ENCODE results near the gene COBLL1. TPM values are rescaled to one million over a fixed set of nuclear protein-coding genes. Genes with fewer than 3 reads are reported as not detected.
"Not testable (repeated sequence)": the region's sequence is repeated elsewhere in the genome, so short reads cannot be mapped to it uniquely, and the experiment has no call there.

Gene COBLL1
- total RNA-seq, 1 experiment from 2014 or later = 6.2 TPM

DNA sequence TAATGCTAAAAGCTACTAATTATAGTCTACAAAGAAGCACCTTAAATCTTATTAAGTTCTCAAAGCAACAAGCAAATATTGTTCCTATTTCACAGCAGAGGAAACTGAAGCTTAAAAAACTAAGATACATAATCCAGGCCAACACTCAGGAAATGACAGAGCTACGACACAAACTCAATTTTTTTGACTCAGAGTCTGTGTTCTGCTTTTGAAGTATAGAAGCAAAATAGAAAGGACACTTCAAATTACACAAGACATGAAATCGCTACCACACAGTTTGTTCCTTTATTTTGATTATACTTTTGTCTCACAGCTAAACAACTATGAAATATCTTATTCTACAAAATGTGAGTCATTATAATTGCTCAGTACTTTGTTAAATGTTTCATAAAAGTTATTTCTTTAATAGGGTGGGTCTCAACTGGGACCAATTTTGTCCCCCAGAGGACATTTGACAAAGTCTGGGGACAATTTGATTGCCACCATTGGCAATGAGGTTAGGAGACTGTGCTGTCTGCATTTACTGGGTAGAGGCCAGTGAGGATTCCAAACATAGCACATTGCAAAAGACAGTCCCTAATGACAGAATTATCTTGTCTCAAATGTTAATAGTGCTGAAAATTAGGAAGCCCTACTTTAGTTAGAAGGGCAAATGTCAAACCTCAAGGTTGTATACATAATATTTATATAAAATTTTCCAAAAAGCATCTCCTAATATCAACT, 118.8 kb downstream of the COBLL1 start:
- DNase-seq (ENCODE audit: extremely low read depth, low read depth) = no peak

DNA sequence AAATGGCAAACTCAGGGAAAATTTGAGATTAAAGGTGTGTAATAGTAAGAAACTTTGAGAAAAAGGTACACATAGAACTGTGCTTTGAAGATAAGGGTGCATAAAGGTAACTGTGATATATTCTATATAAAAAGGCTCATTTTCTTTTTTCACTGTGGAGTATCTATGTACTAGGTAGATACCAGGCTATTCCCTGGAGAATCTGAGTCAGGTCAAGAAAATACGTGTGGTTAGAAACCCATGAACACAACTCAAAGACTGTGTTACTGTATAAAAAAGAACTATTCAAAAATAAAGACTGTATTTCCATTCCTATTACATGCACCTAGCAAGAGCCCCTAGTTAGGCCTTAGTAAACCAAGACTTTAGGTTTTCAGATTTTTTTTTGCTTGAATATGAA, 120.2 kb downstream of the COBLL1 start:
- DNase-seq (ENCODE audit: extremely low read depth, low read depth) = no peak

DNA sequence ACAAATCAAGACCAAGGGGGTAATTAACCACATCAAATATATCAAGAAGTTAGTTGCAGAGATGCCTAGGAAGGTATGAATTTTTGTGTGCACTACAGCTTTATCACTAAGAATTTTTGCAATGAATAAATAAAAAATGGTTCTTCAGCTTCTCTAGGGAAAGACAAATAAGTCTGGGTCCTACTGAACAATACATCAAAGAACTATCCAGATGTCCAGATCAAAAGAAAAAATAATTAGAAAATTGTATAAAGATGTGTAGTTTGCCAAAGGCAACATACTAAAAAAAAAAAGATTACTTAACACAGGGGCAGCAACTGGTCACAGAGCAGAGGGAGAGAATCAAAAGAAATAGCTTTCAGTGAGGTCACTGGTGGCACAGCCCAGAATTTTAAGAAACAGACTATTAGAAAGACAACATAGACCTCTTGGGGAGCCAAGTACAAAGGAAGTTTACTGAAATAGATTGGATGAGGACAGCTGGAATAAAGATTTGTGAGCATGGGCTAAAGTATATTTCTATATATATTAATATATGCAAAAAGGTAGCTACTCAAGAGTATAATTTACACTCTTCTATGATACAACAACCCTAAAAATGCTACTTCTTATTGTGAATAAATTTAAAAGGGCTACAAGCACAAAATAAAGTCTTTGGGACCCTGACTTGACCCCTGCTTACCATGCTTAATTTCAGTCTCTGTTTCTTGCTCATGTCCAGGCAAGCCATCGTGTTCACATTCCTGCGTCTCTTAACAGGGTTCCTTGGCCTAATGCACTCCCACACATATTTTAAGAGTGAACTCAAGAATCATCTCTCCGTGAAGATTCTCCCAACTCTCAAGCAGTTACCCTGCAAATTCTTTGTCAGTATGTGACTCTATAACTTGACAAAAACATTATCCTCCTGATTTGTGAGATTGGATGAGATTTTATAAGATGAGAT, 121.4 kb downstream of the COBLL1 start:
- no peak for DNase-seq (ENCODE audit: extremely low read depth, low read depth)

DNA sequence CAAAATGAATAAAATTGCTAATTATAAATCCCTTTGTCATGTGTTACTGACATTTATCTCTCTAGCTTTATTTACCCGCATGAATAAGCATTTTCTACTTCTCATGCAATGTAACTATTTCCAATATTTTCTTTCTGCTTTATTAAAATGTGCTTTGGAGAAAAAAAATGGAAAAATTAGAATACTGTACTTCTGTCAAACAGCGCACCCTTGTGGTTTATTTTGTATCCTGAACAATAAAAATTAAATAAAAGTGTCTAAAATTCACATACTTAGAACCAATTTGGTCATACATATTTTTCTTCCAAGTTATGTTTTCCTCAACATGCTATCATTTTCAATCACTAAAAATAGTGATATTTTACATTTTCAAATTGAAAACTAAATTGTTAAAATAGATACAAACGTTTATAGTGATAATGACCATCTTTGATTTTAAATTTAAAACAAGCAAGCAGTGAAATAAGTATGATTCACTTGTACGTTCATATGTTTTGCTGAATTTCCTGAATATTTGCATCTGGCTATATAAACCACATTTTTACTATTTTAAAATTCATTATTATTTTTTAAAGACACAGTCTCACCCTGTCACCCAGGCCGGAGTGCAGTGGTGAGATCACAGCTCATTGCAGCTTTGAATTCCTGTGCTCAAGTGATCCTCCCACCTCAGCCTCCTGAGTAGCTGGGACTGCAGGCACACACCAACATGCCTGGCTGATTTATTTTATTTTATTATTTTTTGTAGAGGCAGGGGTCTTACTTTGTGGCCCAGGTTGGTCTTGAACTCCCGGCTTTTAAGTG, 124.4 kb downstream of the COBLL1 start:
- peak; percentile 20 for DNase-seq (ENCODE audit: extremely low read depth, low read depth)

DNA sequence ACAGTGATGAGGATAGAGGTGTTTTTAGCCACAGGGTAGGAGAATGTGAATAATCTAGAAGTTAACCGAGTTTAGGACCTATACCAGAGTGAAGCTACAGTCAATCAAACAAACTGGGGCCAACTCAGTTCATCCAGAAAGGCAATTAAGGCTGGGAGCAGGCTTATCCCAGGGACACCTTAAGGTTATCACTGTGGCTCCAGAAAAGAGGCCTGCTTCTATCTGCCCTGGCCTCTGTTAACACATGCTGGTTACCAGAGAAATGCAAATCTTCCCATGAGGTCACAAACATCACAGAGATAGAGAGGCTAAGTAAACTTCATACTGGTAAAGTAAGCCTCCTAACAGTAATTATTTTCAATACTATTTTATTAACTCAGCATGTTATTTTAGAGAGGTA, 127.2 kb downstream of the COBLL1 start:
- no peak for DNase-seq (ENCODE audit: extremely low read depth, low read depth)

DNA sequence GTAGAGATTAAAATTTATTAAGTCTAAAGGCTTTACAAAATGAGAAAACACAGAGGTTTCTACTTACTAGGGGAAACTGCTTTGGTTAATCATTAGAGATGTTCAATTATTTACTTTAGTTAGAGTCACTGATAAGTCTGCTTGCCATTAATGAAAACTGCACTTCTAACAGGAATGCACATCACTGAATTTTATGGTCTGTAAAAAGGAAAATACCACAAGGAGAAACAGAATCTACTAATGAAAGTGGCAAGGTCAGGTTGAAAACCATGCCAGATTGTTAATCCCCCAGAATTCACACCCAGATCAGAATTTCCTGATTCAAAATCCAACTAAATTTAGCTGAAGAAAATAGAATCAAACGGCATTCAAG, 129.9 kb downstream of the COBLL1 start:
- no peak for DNase-seq (ENCODE audit: extremely low read depth, low read depth)

DNA sequence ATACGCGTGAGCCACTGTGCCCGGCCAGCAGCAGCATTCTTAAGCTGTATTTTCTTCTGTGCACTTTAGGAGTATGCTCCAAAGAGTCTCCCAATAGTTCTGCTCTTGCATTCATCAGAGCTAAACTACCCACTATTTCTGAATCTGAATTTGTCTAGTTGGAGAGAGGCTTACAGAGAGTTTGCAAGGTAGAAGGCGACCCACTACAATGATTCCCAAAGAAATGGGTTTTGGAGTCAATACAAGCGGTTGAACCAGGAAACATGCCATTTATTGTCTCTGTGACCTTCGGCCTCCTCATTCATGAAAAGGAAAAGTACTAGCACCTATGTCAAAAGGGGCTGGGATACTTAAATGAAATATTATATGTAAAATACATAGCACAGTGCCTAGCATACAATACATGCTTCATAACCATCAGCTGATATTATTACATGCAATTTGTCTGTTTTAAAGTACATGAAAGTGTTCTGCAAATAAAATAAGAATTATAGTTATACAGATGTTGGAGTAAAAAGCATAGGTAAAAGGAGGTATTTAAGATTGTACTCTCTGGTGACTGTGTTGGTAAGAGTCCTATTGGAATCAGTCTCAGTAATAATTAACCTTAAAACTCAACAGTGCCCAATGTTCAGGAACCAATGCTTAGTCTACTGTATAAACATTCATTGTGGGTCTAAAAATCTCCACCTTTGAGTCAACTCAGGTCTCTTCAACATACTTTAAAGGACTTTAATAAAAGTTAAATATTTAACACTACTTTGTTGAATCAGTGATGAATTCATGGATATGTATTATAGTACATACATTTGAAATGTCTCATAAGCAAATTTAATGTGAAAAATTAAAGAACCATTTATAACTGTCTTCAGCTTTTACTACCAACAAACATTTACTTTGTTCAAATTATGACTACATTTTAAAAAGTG, 130.5 kb downstream of the COBLL1 start:
- DNase-seq (ENCODE audit: extremely low read depth, low read depth) = no peak

DNA sequence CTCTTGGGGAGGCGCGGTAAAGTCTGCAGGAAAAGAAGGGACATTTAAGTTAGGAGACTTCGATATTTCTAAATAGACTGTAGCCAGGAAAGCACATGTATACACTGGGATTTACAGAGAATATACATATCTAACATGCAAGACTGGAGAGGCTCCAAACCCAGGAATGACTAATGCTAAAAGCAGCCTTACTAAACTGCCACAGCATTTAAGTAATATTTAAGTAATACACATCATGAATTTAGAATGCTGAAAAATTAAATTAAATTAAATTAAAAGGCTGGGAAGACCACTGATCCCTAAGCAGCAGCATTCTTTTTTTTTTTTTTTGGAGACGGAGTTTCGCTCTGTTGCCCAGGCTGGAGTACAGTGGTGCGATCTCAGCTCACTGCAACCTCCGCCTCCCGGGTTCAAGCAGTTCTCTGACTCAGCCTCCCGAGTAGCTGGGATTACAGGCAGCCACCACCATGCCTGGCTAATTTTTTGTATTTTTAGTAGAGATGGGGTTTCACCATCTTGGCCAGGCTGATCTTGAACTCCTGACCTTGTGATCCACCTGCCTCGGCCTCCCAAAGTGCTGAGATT, 131.3 kb downstream of the COBLL1 start:
- DNase-seq (ENCODE audit: extremely low read depth, low read depth) = not testable (repeated sequence)

DNA sequence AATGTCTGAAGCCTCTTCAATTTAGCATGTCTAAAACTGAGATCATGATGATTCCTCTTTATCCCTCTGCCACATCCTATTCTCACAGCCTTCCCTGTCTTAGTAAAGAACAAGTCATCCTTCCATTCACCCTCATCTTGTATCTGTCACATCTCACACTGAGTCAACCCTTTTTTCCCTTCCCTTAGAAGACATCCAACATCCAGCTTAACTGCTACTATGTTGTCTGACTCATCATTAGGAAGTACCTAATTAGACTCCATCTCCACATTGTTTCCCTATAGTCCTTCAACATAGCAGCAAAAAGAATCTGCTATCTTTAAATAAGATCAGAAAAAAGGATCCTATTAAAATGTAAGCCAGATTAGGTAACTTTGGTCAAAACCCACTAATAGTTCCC, 135.1 kb downstream of the COBLL1 start:
- DNase-seq (ENCODE audit: extremely low read depth, low read depth) = no peak

DNA sequence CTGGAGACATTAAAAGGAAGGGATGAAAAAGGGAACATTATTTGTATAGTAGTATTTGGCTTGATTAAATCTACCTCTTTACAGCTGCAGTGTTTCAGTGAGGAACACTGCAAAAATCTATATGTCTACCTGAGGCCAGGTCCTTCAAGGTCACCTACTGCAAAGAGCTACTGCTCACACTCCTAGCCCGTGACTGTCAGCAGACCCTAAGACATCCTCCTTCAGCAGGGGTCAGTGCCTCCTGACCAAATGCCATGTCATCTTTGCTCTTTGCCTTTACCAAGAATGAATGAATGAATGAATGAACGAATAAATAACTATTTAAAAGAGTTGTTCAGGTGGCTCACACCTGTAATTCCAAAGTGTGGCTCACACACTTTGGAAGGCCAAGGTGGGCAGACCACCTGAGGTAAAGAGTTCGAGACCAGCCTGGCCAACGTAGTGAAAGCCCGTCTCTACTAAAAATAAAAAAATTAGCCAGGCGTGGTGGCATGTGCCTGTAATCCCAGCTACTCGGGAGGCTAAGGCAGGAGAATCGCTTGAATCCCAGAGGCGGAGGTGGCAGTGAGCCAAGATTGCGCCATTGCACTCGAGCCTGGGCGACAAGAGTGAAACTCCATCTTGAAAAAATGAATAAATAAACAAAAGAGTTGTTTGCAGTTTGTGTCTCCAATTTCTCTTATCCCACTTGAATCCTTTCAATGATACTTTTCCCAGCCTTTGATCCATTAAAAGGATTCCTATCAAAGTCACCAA, 136.0 kb downstream of the COBLL1 start:
- DNase-seq (ENCODE audit: extremely low read depth, low read depth) = no peak

DNA sequence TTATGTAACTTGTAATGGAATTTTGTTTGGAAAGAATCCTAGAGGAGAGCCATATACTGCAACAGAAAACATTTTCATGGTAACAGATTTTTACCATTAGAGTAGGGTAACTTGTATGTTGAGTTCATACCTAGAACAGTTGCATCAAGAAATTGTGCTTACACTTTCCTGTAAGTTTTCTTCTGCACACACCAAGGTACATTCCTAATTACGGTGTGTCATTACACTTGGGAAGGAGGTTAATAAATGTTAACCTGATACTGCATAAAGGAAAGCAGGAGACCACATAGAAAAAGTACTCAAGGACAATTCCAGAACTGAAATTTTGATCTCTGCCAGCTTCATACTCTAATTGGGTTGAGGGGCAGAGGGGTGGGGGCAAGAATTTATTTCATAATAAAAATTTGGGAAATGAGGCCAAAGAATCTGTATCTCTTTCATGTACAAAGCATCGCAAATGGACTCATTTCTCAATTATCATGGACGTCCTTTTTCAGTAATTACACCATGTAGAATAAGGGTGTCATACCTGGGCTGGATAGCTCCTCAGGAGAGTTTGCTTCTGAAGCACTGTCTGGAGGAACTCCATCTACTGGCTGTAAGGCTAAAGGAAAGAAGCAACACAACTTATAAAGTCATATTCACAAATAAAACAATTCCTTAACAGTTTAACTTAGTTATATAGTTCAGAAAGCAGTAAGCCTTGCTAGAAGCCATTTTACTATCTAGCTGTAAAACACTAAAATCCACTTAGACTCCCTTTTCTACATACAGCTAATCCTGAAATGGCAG, 137.5 kb downstream of the COBLL1 start:
- no peak for DNase-seq (ENCODE audit: extremely low read depth, low read depth)

DNA sequence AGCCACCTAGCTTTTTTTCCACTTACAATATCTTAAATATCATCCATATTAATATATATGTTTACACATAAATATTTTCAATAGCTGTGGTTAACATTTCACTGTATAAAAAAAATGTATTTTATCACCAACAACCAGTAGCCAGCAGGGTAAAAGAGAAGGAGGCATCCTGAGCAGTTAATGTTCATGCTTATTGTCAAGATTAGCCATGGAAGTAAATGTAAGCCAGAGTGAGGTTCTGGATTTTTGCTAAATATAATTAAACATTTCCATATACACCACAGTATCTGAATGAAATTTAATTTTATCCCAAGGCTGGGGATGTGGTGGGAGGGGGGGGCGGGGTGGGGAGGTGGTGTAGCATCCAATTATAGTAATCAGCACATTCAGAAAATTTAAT, 140.1 kb downstream of the COBLL1 start:
- no peak for DNase-seq (ENCODE audit: extremely low read depth, low read depth)

DNA sequence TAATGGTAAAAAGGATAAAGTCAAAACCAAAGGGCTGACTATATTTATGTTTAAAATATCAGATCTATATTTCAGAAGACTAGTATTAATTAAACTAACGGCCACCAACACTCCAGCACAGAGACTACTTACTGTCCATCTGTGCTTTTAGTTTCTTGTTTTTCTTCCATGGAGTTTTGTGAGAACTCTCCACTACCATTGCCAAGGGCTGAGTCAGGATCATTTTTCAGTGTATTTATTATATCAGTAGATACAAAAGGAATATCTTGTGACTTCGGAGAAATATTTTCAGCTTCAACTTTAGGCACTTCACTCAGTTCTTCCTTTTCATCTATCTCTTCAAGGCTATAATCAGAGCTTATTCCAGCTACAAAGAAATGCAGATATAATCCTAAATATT, 141.2 kb downstream of the COBLL1 start:
- no peak for DNase-seq (ENCODE audit: extremely low read depth, low read depth)

DNA sequence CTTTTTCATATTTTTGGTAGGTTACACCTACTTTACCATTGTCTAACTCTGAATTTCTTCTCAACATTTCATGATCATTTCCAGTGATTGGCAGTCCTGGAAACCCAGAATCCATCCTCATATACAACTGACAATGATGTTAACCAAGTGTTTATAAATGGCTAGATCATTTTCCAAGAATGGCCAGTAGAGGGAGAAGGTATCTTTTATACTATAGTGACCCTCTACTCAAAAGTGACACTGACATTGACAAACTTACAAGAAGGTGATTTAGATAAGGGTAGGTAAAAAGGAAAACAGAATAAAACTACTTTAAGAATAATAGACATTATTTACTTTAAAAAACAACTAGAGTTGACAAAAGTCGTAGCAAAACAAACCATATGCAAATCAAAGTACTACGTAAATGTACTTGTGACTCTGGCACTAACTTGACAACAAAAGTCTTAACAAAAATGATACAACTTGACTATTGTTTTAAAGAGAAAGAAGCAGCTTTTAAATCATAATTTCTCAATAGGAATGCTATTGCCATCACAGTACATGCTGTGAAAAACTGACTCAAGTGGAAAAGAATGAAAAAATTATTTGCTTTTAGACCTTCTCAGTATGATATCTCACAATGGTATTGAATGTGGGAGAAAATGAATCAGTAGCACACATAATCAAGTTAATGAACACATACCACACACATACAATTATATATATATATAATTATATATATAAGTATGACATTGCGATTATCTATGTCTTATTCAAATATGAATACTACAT, 143.7 kb downstream of the COBLL1 start:
- peak; percentile 12 for DNase-seq (ENCODE audit: extremely low read depth, low read depth)

DNA sequence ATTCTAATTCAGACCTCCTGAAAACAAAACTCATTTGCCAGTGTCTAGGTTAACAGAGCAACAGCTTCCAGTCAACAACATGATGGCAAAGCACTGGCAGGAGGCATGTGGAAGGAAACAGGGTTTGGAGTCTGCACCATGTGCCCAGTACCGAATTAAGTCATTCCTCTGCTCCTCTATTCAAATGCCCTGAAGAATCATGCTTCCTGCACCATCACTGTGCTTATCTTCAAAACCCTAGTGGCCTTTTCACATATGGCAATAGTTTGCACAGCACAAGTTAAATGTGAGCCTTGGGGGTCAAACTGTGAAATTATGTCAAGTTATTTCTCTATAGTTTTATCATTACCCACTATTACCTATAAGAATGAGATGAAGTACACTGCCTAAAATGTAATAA, 145.0 kb downstream of the COBLL1 start:
- no peak for DNase-seq (ENCODE audit: extremely low read depth, low read depth)

DNA sequence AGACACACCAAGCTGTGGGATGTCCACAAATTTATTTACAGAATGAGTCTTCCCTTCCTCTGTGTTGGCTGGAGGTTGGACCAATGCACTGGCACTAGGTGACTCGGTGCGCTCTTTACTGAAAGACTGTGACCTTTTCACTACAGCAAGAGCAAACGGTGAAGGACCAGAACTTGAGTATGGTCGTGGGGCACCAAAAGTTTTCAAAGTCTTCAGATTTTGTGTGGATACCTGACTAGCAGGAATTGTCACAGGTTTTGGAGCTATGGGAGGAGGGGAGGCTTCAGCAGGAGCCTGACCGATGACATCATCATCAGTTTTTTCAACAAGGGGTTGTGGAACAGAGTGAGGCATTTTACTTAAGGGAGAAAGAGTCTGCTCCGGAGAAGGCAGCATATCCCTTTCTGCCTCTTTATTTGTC, 147.3 kb downstream of the COBLL1 start:
- no peak for DNase-seq (ENCODE audit: extremely low read depth, low read depth)

DNA sequence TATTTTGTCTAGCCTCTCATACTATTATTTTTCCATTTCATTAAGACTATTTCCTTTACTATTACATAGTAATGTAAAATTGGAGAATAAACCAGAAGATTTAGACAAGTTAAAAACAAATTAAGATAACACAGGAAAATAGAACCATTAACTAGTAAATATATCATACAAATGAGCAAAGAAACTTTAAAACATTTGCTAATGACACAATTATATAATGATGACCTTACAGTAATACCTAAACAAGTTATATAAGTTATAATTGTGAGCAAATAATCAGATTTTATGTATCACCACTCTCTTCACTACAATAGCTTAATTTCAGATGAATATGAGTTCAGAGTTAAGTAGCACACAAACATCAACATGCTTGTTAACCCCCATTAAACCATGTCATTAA, 147.8 kb downstream of the COBLL1 start:
- DNase-seq (ENCODE audit: extremely low read depth, low read depth) = no peak
